Body of pancreas (tissue), 4 donors: ENCODE data around the gene SLC9A6.

Source experiments
- POLR2A ChIP-seq, 3 donors: fragments of 450-650 bp; IDR thresholded peaks; one replicate each; pipeline ENCODE4 v1.6.1; 2016; ENCODE audit warnings: antibody characterized with exemption in 3 of 3, mild to moderate bottlenecking in 2 of 3
- TF ChIP-seq, protein P1 (sequence below), 7 experiments: fragments of 450-650 bp in 4 of 7; fragments of 200-600 bp in 3 of 7; sonication (generic) in 3 of 7; IDR thresholded peaks; one replicate each; pipeline ENCODE4 v1.5.1; 2016 to 2019; ENCODE audit warnings: antibody characterized with exemption in 7 of 7

DNA sequence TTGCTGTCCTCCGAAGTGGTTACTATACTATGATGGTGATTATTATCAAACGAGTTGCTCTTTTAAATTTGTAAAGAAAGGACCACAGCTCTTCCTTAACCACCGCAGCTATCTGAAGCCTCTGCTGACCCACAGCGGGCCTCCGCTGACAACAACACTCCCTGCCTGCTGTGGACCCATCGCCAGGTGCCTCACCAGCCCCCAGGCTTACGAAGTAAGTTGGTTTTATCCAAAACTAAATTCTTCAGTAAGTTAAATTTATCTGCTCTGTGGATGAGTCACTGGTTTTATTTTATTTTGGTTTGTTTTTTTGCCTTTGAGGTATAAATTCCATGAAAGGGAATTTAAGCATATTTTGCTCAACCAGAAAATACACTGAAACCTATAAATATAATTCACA, 54.7 kb downstream of the SLC9A6 start:
- no peak for TF ChIP-seq POLR2A (IDR thresholded peaks at IDR 0.05)
- TF ChIP-seq, protein P1, sequence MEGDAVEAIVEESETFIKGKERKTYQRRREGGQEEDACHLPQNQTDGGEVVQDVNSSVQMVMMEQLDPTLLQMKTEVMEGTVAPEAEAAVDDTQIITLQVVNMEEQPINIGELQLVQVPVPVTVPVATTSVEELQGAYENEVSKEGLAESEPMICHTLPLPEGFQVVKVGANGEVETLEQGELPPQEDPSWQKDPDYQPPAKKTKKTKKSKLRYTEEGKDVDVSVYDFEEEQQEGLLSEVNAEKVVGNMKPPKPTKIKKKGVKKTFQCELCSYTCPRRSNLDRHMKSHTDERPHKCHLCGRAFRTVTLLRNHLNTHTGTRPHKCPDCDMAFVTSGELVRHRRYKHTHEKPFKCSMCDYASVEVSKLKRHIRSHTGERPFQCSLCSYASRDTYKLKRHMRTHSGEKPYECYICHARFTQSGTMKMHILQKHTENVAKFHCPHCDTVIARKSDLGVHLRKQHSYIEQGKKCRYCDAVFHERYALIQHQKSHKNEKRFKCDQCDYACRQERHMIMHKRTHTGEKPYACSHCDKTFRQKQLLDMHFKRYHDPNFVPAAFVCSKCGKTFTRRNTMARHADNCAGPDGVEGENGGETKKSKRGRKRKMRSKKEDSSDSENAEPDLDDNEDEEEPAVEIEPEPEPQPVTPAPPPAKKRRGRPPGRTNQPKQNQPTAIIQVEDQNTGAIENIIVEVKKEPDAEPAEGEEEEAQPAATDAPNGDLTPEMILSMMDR (IDR thresholded peaks at IDR 0.05), result no peak
